A673 (cell line): ENCODE results near the gene NUDT8. TPM values are rescaled to one million over a fixed set of nuclear protein-coding genes. Genes with fewer than 3 reads are reported as not detected.

ENCODE experiments used
- BruUV-seq: library from RNA; stranded (reverse); fragments of 400-500 nt; replicated peaks from 2 replicates; lab custom pipeline; 2021; lab: Mats Ljungman, UMichigan
- CTCF ChIA-PET: fragments of 300-600 bp; sonication (Branson Sonifier 250); formaldehyde crosslinking; loops from one replicate; lab custom pipeline; 2022; ENCODE audit warnings: antibody characterized with exemption; lab: Charles Lee
- POLR2A ChIA-PET: fragments of 300-600 bp; sonication (Branson Sonifier 250); formaldehyde crosslinking; loops from one replicate; lab custom pipeline; 2022; ENCODE audit warnings: antibody characterized with exemption; ENCODE audit not compliant: low non-redundant PET; lab: Charles Lee
- DNase-seq: peaks from one replicate; pipeline ENCODE4 v3.0.0-alpha.2; 2015; ENCODE audit warnings: low spot score
- H3K27ac ChIP-seq: fragments of 200-600 bp; sonication (generic); 2 replicates; pipeline ENCODE4 v1.5.1; 2016; ENCODE audit warnings: mixed run types, low read depth, mild to moderate bottlenecking, mixed read lengths, antibody characterized with exemption, low read length; ENCODE audit not compliant: poor library complexity, severe bottlenecking
- H3K27me3 ChIP-seq: fragments of 200-600 bp; sonication (generic); replicated peaks from 2 replicates; pipeline ENCODE4 v1.6.1; 2017; ENCODE audit warnings: mixed run types, low read depth, mild to moderate bottlenecking, mixed read lengths, antibody characterized with exemption, low read length; ENCODE audit not compliant: insufficient read depth, poor library complexity
- H3K36me3 ChIP-seq: fragments of 200-600 bp; sonication (generic); 2 replicates; pipeline ENCODE4 v1.6.1; 2016; ENCODE audit warnings: mixed run types, mild to moderate bottlenecking, mixed read lengths, antibody characterized with exemption, low read length; ENCODE audit not compliant: insufficient read depth, poor library complexity, severe bottlenecking
- H3K4me1 ChIP-seq: fragments of 200-600 bp; sonication (generic); 2 replicates; pipeline ENCODE4 v1.6.1; 2017; ENCODE audit warnings: mixed run types, mild to moderate bottlenecking, mixed read lengths, antibody characterized with exemption, low read length; ENCODE audit not compliant: insufficient read depth, poor library complexity, severe bottlenecking
- H3K4me3 ChIP-seq: fragments of 200-600 bp; sonication (generic); 2 replicates; pipeline ENCODE4 v1.5.1; 2016; ENCODE audit warnings: low read depth, mixed run types, mild to moderate bottlenecking, mixed read lengths, low read length; ENCODE audit not compliant: poor library complexity, severe bottlenecking
- H3K9me3 ChIP-seq: fragments of 200-600 bp; sonication (generic); 2 replicates; pipeline ENCODE4 v1.6.1; 2016; ENCODE audit warnings: mixed run types, low read depth, mild to moderate bottlenecking, mixed read lengths, antibody characterized with exemption, low read length; ENCODE audit not compliant: poor library complexity, severe bottlenecking
- EZH2 ChIP-seq: fragments of 200-600 bp; sonication (generic); IDR thresholded peaks from 2 replicates; pipeline ENCODE4 v1.6.1; 2017; ENCODE audit warnings: borderline replicate concordance, low read depth, mild to moderate bottlenecking, mixed read lengths, antibody characterized with exemption, low read length; ENCODE audit not compliant: poor library complexity, severe bottlenecking
- intact Hi-C: fragments of 100-400 bp; cut with micrococcal nuclease; formaldehyde crosslinking; loops from one replicate; pipeline ENCODE4 v1.10.0; 2022; ENCODE audit not compliant: unreplicated experiment
- total RNA-seq: library from RNA; stranded (reverse); gene quantifications from 2 replicates; pipeline ENCODE4 v1.2.3, GENCODE V29; 2021
- TF ChIP-seq, protein P1 (sequence below): fragments of 300-800, 200-600 bp; sonication (generic); conservative IDR thresholded peaks from 2 replicates; pipeline ENCODE4 v1.5.1; 2017; ENCODE audit warnings: low read depth, mild to moderate bottlenecking, antibody characterized with exemption, low read length, moderate library complexity, mixed read lengths

NUDT8 gene
- total RNA-seq, 1 experiment from 2014 or later: 3.4 TPM

- intact Hi-C loops: no loop called here
- H3K36me3 ChIP-seq: no peaks in the 10 kb centered on the region
- H3K27ac ChIP-seq: no peak overlapping the region
- H3K9me3 ChIP-seq: no peaks in the 10 kb centered on the region
- no peak for DNase-seq
- H3K4me1 ChIP-seq: no peaks in the 10 kb centered on the region
- H3K4me3 ChIP-seq: no peak overlapping the region
- no TSS peak for BruUV-seq
- ChIA-PET POLR2A (no interaction called here), CTCF (no interaction called here)
- peaks cover 26% of the 10 kb centered on the region for H3K27me3 ChIP-seq
- TF ChIP-seq, protein P1, sequence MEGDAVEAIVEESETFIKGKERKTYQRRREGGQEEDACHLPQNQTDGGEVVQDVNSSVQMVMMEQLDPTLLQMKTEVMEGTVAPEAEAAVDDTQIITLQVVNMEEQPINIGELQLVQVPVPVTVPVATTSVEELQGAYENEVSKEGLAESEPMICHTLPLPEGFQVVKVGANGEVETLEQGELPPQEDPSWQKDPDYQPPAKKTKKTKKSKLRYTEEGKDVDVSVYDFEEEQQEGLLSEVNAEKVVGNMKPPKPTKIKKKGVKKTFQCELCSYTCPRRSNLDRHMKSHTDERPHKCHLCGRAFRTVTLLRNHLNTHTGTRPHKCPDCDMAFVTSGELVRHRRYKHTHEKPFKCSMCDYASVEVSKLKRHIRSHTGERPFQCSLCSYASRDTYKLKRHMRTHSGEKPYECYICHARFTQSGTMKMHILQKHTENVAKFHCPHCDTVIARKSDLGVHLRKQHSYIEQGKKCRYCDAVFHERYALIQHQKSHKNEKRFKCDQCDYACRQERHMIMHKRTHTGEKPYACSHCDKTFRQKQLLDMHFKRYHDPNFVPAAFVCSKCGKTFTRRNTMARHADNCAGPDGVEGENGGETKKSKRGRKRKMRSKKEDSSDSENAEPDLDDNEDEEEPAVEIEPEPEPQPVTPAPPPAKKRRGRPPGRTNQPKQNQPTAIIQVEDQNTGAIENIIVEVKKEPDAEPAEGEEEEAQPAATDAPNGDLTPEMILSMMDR: no peak
- no peak for TF ChIP-seq EZH2
Observed at GRCh38 chr11:67670316-67671210, 40.8 kb upstream of the NUDT8 start.

GRCh38 chr11:67668192-67668551, 38.4 kb upstream of the NUDT8 start:
- no peak for DNase-seq
- Histone ChIP-seq H3K9me3 (no peaks in the 10 kb centered on the region), H3K4me1 (no peaks in the 10 kb centered on the region), H3K36me3 (no peaks in the 10 kb centered on the region), H3K27me3 (peaks cover 2% of the 10 kb centered on the region), H3K4me3 (no peak overlapping the region), H3K27ac (no peak overlapping the region)
- ChIA-PET POLR2A (no interaction called here), CTCF (no interaction called here)
- BruUV-seq: no TSS peak
- no peak for TF ChIP-seq EZH2
- TF ChIP-seq, protein P1: no peak
- intact Hi-C loops: no loop called here

- H3K27me3 ChIP-seq: no peaks in the 10 kb centered on the region
- H3K4me1 ChIP-seq: no peaks in the 10 kb centered on the region
- TF ChIP-seq, protein P1: no peak
- TF ChIP-seq EZH2: no peak
- no peak overlapping the region for H3K27ac ChIP-seq
- no peak for DNase-seq
- no peaks in the 10 kb centered on the region for H3K9me3 ChIP-seq
- intact Hi-C loops: no loop called here
- ChIA-PET POLR2A (no interaction called here), CTCF (no interaction called here)
- BruUV-seq: no TSS peak
- no peaks in the 10 kb centered on the region for H3K36me3 ChIP-seq
- no peak overlapping the region for H3K4me3 ChIP-seq
Observed at GRCh38 chr11:67667490-67668191, 37.9 kb upstream of the NUDT8 start.
